T-helper 1 cell treated with Interleukin-12 subunit alpha and Interleukin-12 subunit beta and Interleukin-4 antibody, amounts not matched to agents 30 μg/mL and 1 μg/mL, for 36 hours (primary cell): ENCODE results near the gene PROC.

Source experiments
- H3K27ac Mint-ChIP-seq: one replicate; pipeline ENCODE4 v1.8.0; 2021; ENCODE audit warnings: mild to moderate bottlenecking, mixed read lengths
- H3K27me3 Mint-ChIP-seq: one replicate; pipeline ENCODE4 v1.8.0; 2021; ENCODE audit warnings: low read depth, mixed read lengths
- H3K36me3 Mint-ChIP-seq: one replicate; pipeline ENCODE4 v1.8.0; 2021; ENCODE audit warnings: low read depth, mixed read lengths
- H3K4me1 Mint-ChIP-seq: one replicate; pipeline ENCODE4 v1.8.0; 2021; ENCODE audit warnings: low read depth, mixed read lengths
- H3K4me3 Mint-ChIP-seq: one replicate; pipeline ENCODE4 v1.8.0; 2021; ENCODE audit warnings: mild to moderate bottlenecking, moderate library complexity, mixed read lengths
- H3K9me3 Mint-ChIP-seq: one replicate; pipeline ENCODE4 v1.8.0; 2021; ENCODE audit warnings: mixed read lengths

PROC gene

GRCh38 chr2:127387655-127388422 is 30.4 kb upstream of the PROC start, which contains the start of gene MAP3K2:
Gene MAP3K2, minus strand, starts transcription at chr2:127387975. Its CDS starts 44,846 bp downstream, at chr2:127343129.
- peaks cover 3% of the 10 kb centered on the region for H3K36me3 Mint-ChIP-seq
- H3K4me3 Mint-ChIP-seq: peak within 1 kb of the TSS; percentile 93
- no peaks in the 10 kb centered on the region for H3K27me3 Mint-ChIP-seq
- peaks cover 52% of the 10 kb centered on the region for H3K4me1 Mint-ChIP-seq
- H3K9me3 Mint-ChIP-seq: no peaks in the 10 kb centered on the region
- H3K27ac Mint-ChIP-seq: peak within 1 kb of the TSS; percentile 95

DNA sequence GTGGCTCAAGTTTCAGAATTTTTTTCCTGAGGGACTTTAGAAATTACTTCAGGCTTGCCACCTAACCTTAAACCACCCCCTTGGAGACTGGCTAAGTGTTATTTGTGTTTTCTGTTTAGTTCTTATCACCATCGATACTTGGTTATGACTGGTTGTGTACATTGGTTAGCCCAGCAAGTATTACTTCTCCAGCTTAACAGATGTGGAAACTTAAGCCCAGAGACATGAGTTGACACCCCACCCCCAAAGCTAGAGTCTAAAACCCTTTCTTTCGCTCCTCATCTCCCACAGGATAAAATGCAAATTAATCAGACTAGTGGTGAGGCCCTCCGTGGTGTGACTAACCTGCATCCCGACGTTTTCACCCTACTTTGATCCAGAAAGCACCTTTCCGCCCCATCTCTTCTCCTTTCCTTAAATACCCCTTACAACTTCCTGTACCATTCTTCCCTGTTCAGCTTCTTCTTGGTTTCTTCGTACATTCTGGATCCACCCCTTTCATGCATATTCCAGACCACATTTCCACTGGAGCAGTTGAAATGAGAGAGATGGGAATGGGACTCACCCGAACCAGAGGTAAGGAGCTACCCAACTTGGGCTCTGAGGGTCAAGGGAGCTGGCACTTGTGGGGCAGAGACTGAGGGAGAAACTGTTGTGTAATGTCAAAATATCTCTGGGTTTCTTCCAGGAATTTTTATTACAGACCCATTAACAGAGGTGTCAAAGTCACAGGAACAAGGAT is 29.6 kb upstream of the PROC start:
- Mint-ChIP-seq H3K27me3 (no peaks in the 10 kb centered on the region), H3K27ac (peak overlapping the region; percentile 95), H3K4me3 (peak overlapping the region; percentile 84), H3K4me1 (peaks cover 55% of the 10 kb centered on the region), H3K36me3 (peaks cover 5% of the 10 kb centered on the region), H3K9me3 (no peaks in the 10 kb centered on the region)

DNA sequence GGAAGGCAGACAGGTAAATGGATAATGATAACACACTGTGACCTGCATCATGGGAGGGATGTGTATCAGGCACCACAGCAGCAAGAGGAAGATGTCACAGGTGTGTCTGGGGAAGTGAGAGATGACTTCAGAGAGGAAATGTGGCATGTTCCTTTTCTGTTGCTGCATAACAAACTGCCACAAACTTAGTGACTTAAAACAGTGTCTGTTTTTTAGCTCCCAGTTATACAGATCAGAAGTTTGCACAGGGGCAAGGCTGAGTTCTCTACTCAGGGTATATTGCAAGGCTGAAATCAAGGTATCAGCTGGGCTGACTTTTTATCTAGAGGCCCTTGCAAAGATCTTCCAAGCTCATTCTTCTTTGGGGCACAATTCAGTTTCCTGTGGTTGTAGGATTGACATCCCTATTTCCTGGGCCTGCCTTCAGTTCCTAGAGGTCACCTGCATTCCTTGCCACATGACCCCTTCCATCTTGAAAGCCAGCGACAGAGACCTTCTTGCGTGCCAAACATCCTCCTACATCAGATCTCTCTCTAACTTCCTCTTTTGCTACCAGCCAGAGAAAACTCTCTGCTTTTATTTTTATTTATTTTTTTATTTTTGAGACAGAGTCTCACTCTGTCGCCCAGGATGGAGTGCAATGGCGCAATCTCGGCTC is 28.3 kb upstream of the PROC start:
- Mint-ChIP-seq H3K27ac (peak overlapping the region; percentile 97), H3K4me1 (peaks cover 51% of the 10 kb centered on the region), H3K36me3 (peaks cover 5% of the 10 kb centered on the region), H3K27me3 (no peaks in the 10 kb centered on the region), H3K9me3 (no peaks in the 10 kb centered on the region), H3K4me3 (peak overlapping the region; percentile 36)

DNA sequence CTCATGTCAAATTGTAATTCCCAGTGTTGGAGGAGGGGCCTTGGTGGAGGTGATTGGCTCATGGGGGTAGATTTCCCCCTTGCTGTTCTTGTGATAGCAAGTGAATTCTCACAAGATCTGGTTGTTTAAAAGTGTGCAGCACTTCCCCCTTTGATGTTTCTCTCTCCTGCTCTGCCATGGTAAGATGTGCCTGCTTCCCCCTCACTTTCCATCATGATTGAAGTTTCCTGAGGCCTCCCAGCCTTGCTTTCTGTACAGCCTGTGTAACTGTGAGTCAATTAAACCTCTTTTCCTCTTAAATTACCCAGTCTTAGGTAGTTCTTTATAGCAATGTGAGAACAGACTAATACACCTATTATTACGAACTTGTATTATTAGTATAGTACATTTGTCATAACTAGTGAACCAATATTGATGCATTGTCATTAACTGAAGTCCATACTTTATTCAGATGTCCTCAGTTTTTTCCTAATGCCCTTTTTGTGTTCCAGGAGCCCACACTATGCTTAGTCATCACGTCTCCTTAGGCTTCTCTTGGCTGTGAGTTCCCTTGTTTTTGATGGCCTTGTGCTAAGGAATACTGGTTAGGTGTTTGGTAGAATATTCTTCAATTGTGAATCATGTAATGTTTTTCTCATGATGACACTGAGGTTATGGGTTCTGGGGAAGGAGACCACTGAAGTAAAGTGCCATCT is 25.9 kb upstream of the PROC start:
- peaks cover 3% of the 10 kb centered on the region for H3K36me3 Mint-ChIP-seq

DNA sequence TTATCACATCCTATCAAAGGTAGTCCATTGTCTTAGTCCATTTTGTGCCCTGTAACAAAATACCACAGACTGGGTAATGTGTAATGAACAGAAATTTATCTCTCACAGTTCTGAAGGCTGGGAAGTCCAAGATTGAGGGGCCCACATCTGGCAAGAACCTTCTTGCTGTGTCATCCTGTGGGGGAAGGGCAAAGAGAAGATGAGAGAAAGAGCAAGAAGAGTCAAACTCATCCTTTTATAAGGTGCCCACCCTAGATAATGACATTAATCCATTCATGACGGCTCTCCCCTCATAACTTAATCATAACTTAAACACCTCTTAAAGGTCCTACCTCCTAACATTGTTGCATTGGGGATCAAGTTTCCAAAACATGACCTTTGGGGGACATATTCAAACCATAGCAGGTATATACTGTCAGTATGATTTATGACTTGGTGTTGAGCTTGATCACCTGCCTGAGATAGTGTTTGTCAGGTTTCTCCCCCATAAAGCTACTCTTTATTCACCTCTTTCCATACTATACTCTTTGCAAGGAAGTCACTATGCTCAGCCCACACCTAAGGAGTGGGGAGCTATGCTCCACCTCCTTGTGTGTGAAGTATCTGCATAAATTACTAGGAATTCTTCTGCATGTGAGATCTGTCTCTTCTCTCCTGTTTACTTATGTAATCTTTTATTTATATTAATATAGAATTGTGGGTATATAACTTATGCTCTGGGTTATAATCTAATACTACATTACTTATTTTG is 25.2 kb upstream of the PROC start:
- no peak overlapping the region for H3K4me3 Mint-ChIP-seq
- no peaks in the 10 kb centered on the region for H3K27me3 Mint-ChIP-seq
- H3K36me3 Mint-ChIP-seq: peaks cover 3% of the 10 kb centered on the region
- peaks cover 42% of the 10 kb centered on the region for H3K4me1 Mint-ChIP-seq
- H3K9me3 Mint-ChIP-seq: no peaks in the 10 kb centered on the region
- H3K27ac Mint-ChIP-seq: no peak overlapping the region

More for the DNA sequence above, 25.9 kb upstream of the PROC start:
- no peaks in the 10 kb centered on the region for H3K9me3 Mint-ChIP-seq
- H3K27me3 Mint-ChIP-seq: no peaks in the 10 kb centered on the region
- peaks cover 35% of the 10 kb centered on the region for H3K4me1 Mint-ChIP-seq
- peak overlapping the region; percentile 61 for H3K27ac Mint-ChIP-seq
- H3K4me3 Mint-ChIP-seq: no peak overlapping the region

GRCh38 chr2:127394492-127394891 is 23.7 kb upstream of the PROC start:
- Mint-ChIP-seq H3K4me3 (no peak overlapping the region), H3K9me3 (no peaks in the 10 kb centered on the region), H3K27ac (no peak overlapping the region), H3K27me3 (peaks cover 6% of the 10 kb centered on the region), H3K4me1 (peaks cover 39% of the 10 kb centered on the region), H3K36me3 (peaks cover 5% of the 10 kb centered on the region)

- Mint-ChIP-seq H3K36me3 (peaks cover 4% of the 10 kb centered on the region), H3K27me3 (peaks cover 10% of the 10 kb centered on the region), H3K27ac (no peak overlapping the region), H3K4me1 (peaks cover 25% of the 10 kb centered on the region), H3K4me3 (no peak overlapping the region), H3K9me3 (no peaks in the 10 kb centered on the region)
Measured at GRCh38 chr2:127397568-127398238, 20.5 kb upstream of the PROC start.

- Mint-ChIP-seq H3K4me3 (no peak overlapping the region), H3K9me3 (no peaks in the 10 kb centered on the region), H3K36me3 (peaks cover 3% of the 10 kb centered on the region), H3K27me3 (peaks cover 10% of the 10 kb centered on the region), H3K4me1 (peaks cover 20% of the 10 kb centered on the region), H3K27ac (peak overlapping the region; percentile 71)
Measured at GRCh38 chr2:127398239-127398590, 20.0 kb upstream of the PROC start.

DNA sequence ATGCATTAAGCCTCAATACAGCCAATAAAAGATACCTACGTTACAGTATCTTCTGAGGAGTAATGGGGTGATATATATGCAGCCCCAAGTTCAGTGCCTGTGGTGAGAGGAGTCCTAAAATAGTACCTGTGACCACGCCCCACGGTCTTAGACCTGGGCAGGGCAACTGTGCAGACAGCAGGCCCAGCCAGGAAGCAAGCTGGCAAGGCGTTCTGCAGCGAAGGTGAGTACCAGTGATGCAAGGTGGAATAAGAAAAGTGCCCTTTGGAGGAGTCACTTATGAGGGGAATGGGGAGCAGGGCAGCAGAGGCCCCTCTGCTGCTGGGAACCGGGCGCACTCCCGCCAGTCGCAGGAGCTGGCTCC is 17.7 kb upstream of the PROC start:
- peaks cover 10% of the 10 kb centered on the region for H3K27me3 Mint-ChIP-seq
- H3K4me1 Mint-ChIP-seq: peaks cover 20% of the 10 kb centered on the region
- H3K36me3 Mint-ChIP-seq: peaks cover 2% of the 10 kb centered on the region
- no peak overlapping the region for H3K27ac Mint-ChIP-seq
- no peaks in the 10 kb centered on the region for H3K9me3 Mint-ChIP-seq
- no peak overlapping the region for H3K4me3 Mint-ChIP-seq

DNA sequence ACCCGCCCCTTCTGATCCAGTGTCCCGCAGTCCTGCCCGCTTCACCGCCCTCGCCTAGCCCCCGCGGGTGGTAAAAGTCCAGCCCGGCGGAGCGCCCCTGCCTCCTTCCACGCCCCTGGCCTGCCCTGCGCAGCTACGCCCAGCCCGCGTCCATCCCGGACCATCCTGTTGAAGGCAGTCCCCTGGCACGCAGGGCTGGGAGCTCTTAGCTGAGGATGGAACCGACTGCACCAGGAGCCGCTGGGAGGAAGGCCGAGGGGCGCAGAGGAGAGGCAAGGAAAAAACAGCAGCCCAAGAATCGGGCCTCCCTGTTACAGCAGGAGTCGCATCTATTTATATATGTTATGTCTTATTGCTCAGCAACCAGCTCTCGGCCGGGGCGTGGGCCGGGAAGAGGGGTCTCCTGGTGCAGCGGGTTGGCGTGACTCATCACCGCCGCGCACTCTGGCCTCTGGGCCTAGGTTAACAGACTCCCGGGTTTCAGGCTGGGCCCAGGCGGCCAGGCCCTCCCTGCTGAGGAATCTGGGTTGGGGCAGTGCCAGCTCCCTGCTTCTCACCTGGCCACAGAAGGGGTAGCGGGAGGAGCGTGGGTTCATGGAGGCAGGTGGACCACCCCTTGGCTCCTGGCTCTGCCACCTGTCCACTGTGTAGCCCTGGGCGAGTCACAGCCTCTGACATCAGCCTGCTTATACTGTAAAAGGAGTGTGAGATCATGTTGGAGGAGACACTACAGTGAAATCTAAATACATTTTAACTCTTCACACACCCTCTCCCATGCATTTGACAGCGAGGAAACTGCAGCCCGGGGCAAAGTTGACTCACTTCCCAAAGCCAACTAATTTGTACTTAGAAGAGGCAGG is 17.1 kb upstream of the PROC start:
- Mint-ChIP-seq H3K4me1 (peaks cover 20% of the 10 kb centered on the region), H3K27me3 (peaks cover 10% of the 10 kb centered on the region), H3K9me3 (no peaks in the 10 kb centered on the region), H3K36me3 (peaks cover 2% of the 10 kb centered on the region), H3K27ac (no peak overlapping the region), H3K4me3 (no peak overlapping the region)

- H3K4me3 Mint-ChIP-seq: no peak overlapping the region
- no peak overlapping the region for H3K27ac Mint-ChIP-seq
- H3K27me3 Mint-ChIP-seq: peaks cover 10% of the 10 kb centered on the region
- H3K4me1 Mint-ChIP-seq: peaks cover 18% of the 10 kb centered on the region
- no peaks in the 10 kb centered on the region for H3K9me3 Mint-ChIP-seq
- peaks cover 2% of the 10 kb centered on the region for H3K36me3 Mint-ChIP-seq
Measured at GRCh38 chr2:127401757-127402695, 16.2 kb upstream of the PROC start.

GRCh38 chr2:127403460-127403859 is 14.8 kb upstream of the PROC start:
- Mint-ChIP-seq H3K27ac (no peak overlapping the region), H3K4me1 (peaks cover 9% of the 10 kb centered on the region), H3K36me3 (no peaks in the 10 kb centered on the region), H3K4me3 (no peak overlapping the region), H3K27me3 (peaks cover 8% of the 10 kb centered on the region), H3K9me3 (no peaks in the 10 kb centered on the region)
